Measurements from ENCODE around the gene RPS6KB2. TPM values are rescaled to one million over a fixed set of nuclear protein-coding genes. Genes with fewer than 3 reads are reported as not detected.

The RPS6KB2 gene
- total RNA-seq, 1 experiment from 2014 or later: 58.8 TPM

- Histone ChIP-seq H3K4me3 (ENCODE audit: low read depth, low read length, poor library complexity, severe bottlenecking) (no peak overlapping the region), H3K9me3 (ENCODE audit: low read depth, low read length, poor library complexity, severe bottlenecking) (no peaks in the 10 kb centered on the region), H3K4me1 (ENCODE audit: insufficient read depth, low read length, poor library complexity, severe bottlenecking) (no peaks in the 10 kb centered on the region), H3K27me3 (replicated peaks; ENCODE audit: insufficient read depth, low read depth, low read length, poor library complexity) (no peaks in the 10 kb centered on the region), H3K36me3 (ENCODE audit: insufficient read depth, low read length, poor library complexity, severe bottlenecking) (peaks cover 35% of the 10 kb centered on the region), H3K27ac (ENCODE audit: low read depth, low read length, poor library complexity, severe bottlenecking) (no peak overlapping the region)
- no peak for DNase-seq (ENCODE audit: low spot score)
- ChIA-PET CTCF (no interaction called here), POLR2A (ENCODE audit: low non-redundant PET) (no interaction called here)
- TF ChIP-seq CTCF (conservative IDR thresholded peaks at IDR 0.05; ENCODE audit: low read depth, low read length): no peak
- no peak for TF ChIP-seq EZH2 (IDR thresholded peaks at IDR 0.05; ENCODE audit: borderline replicate concordance, low read depth, low read length, poor library complexity, severe bottlenecking)
- BruUV-seq (replicated peaks): no TSS peak
- intact Hi-C loops (cut with micrococcal nuclease; ENCODE audit: unreplicated experiment): no loop called here
These were observed 7.6 kb downstream of the RPS6KB2 start for GRCh38 chr11:67435727-67436458.

GRCh38 chr11:67436459-67437081, 8.3 kb downstream of the RPS6KB2 start:
- Histone ChIP-seq H3K4me3 (ENCODE audit: low read depth, low read length, poor library complexity, severe bottlenecking) (no peak overlapping the region), H3K4me1 (ENCODE audit: insufficient read depth, low read length, poor library complexity, severe bottlenecking) (no peaks in the 10 kb centered on the region), H3K27ac (ENCODE audit: low read depth, low read length, poor library complexity, severe bottlenecking) (no peak overlapping the region), H3K9me3 (ENCODE audit: low read depth, low read length, poor library complexity, severe bottlenecking) (no peaks in the 10 kb centered on the region), H3K36me3 (ENCODE audit: insufficient read depth, low read length, poor library complexity, severe bottlenecking) (peaks cover 39% of the 10 kb centered on the region), H3K27me3 (replicated peaks; ENCODE audit: insufficient read depth, low read depth, low read length, poor library complexity) (no peaks in the 10 kb centered on the region)
- intact Hi-C loops (cut with micrococcal nuclease; ENCODE audit: unreplicated experiment): no loop called here
- no peak for DNase-seq (ENCODE audit: low spot score)
- POLR2A ChIA-PET (ENCODE audit: low non-redundant PET): no interaction called here
- TF ChIP-seq EZH2 (IDR thresholded peaks at IDR 0.05; ENCODE audit: borderline replicate concordance, low read depth, low read length, poor library complexity, severe bottlenecking) (no peak), CTCF (conservative IDR thresholded peaks at IDR 0.05; ENCODE audit: low read depth, low read length) (no peak)
- CTCF ChIA-PET: no interaction called here
- BruUV-seq (replicated peaks): no TSS peak

- intact Hi-C loops (cut with micrococcal nuclease; ENCODE audit: unreplicated experiment): no loop called here
- no peak for DNase-seq (ENCODE audit: low spot score)
- Histone ChIP-seq H3K27me3 (replicated peaks; ENCODE audit: insufficient read depth, low read depth, low read length, poor library complexity) (no peaks in the 10 kb centered on the region), H3K27ac (ENCODE audit: low read depth, low read length, poor library complexity, severe bottlenecking) (no peak within 1 kb of the TSS), H3K4me1 (ENCODE audit: insufficient read depth, low read length, poor library complexity, severe bottlenecking) (no peaks in the 10 kb centered on the region), H3K4me3 (ENCODE audit: low read depth, low read length, poor library complexity, severe bottlenecking) (no peak within 1 kb of the TSS), H3K36me3 (ENCODE audit: insufficient read depth, low read length, poor library complexity, severe bottlenecking) (peaks cover 39% of the 10 kb centered on the region), H3K9me3 (ENCODE audit: low read depth, low read length, poor library complexity, severe bottlenecking) (no peaks in the 10 kb centered on the region)
- TF ChIP-seq EZH2 (IDR thresholded peaks at IDR 0.05; ENCODE audit: borderline replicate concordance, low read depth, low read length, poor library complexity, severe bottlenecking): no peak
- no peak for TF ChIP-seq CTCF (conservative IDR thresholded peaks at IDR 0.05; ENCODE audit: low read depth, low read length)
- CTCF ChIA-PET: no interaction called here
- POLR2A ChIA-PET (ENCODE audit: low non-redundant PET): no interaction called here
- BruUV-seq (replicated peaks): no TSS peak
These were observed 9.0 kb downstream of the RPS6KB2 start, which contains the start of gene PTPRCAP for GRCh38 chr11:67437082-67437808. Gene PTPRCAP (minus strand): TSS chr11:67437682. CDS start chr11:67437619, 63 bp downstream.
